ENCODE results near the gene GLP2R.

GRCh38 chr17:9811537-9811936, 14.2 kb upstream of the GLP2R start:
- TF ChIP-seq GATA3 (IDR thresholded peaks at IDR 0.05; ENCODE audit: low read depth, low read length): no peak
- no peak for TF ChIP-seq GATA2 (IDR thresholded peaks at IDR 0.05; ENCODE audit: low read depth, low read length)
